OCI-LY3 (cell line): ENCODE results near the gene MKLN1.

Experiments used
- EZH2phosphoT487 ChIP-seq: fragments of 200-600 bp; shearing (Covaris generic); IDR thresholded peaks from 2 replicates; pipeline ENCODE4 v1.6.1; 2018; ENCODE audit warnings: antibody characterized with exemption, mixed run types, low read depth
- TF ChIP-seq, protein P1 (sequence below): fragments of 200-600, 300-600 bp; sonication (generic); IDR thresholded peaks from 2 replicates; pipeline ENCODE4 v1.5.1; 2014; ENCODE audit warnings: antibody characterized with exemption, low read length, low read depth

DNA sequence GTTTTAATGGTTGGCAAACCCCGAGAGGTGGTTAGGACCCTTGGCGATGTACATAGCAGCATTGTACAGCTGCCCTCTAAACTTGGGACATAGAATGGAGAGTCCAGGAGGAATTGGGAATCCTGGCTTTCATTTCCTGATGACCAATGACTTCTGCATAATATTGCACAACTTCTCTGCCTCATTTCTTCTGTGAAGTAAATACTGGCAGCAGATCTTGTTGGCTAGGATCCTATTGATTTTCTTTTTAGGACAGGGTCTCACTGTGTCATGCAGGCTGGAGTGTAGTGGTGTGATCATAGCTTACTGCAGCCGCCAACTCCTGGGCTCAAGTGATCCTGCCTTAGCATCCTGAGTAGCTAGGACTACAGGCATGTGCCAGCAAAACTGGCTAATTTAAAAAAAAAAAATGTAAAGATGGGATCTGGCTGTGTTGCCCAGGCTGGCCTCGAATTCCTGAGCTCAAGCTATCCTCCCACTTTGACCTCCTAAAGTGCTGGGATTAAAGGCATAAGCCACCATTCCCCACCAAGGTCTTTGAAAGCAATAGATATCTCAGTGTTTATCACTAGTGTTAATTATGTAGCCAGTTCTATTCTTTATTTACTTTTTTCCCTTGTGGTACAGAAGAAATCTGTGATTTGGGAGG lies 170.7 kb downstream of the MKLN1 start:
- TF ChIP-seq, protein P1, sequence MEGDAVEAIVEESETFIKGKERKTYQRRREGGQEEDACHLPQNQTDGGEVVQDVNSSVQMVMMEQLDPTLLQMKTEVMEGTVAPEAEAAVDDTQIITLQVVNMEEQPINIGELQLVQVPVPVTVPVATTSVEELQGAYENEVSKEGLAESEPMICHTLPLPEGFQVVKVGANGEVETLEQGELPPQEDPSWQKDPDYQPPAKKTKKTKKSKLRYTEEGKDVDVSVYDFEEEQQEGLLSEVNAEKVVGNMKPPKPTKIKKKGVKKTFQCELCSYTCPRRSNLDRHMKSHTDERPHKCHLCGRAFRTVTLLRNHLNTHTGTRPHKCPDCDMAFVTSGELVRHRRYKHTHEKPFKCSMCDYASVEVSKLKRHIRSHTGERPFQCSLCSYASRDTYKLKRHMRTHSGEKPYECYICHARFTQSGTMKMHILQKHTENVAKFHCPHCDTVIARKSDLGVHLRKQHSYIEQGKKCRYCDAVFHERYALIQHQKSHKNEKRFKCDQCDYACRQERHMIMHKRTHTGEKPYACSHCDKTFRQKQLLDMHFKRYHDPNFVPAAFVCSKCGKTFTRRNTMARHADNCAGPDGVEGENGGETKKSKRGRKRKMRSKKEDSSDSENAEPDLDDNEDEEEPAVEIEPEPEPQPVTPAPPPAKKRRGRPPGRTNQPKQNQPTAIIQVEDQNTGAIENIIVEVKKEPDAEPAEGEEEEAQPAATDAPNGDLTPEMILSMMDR, result no peak
- no peak for TF ChIP-seq EZH2phosphoT487
